Measurements from ENCODE around the gene CRADD.
"Not testable (repeated sequence)": the region's sequence is repeated elsewhere in the genome, so short reads cannot be mapped to it uniquely, and the experiment has no call there.

Gene CRADD

DNA sequence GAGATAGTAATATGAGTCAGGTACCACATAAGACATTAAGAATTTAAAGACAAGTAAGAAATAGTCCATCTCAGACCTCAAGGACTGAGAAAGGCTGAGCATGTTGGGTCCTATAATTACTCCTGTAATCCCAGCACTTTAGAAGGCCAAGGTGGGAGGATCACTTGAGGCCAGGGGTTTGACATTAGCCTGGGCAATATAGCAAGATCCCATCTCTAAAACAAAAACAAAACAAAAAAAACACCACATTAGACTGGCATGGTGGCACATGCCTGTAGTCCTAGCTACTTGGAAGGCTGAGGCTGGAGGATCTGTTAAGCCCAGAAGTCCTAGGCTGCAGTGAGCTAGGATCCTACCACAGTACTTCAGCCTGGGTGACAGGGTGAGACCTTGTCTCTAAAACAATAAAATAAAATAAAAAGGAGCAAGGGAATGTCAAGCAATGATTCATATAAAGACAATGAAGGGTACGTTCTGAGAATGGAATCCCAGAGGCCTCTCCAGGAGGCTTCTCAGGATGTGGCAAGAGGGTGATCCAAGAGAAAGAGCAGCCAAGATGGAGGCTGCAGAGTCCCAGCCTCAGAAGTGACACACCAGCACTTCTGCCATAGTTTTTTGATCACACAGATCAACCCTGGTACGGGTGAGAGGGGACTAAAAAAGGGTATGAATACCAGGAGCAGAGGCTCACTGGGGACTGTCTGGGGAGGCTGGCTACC lies 206.4 kb downstream of the CRADD start:
- DNase-seq: no peak

DNA sequence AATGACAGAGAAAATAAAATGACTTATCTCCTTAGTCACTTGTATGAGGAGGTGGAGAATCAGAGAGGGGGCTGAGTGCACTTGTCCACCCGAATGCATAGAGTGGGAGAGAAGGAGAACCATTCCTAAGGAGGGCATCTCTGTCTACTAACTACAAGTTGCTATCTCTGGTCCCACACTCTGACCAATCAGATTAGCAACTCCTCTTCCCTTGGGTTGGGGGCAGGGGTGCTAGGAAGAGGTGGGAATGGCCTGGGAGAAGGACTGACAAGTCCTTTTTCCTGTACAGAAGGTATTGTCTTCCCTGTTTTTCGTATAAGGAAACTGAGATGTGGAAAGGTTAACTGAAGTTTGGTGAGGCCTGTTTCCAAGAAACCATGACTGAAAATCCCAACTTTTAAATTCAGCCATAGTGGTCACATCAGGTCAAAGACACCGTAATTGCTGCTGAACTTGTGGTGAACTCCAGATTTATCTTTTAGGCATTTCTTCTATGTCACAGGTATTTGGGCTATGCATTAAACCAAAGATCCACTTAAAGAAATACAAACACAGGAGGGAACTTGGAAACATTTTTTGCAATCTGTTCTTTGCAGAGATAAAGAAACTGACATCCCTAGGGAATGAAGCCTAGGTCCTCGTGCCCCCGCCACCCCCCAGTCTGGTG lies 207.8 kb downstream of the CRADD start:
- DNase-seq: no peak

DNA sequence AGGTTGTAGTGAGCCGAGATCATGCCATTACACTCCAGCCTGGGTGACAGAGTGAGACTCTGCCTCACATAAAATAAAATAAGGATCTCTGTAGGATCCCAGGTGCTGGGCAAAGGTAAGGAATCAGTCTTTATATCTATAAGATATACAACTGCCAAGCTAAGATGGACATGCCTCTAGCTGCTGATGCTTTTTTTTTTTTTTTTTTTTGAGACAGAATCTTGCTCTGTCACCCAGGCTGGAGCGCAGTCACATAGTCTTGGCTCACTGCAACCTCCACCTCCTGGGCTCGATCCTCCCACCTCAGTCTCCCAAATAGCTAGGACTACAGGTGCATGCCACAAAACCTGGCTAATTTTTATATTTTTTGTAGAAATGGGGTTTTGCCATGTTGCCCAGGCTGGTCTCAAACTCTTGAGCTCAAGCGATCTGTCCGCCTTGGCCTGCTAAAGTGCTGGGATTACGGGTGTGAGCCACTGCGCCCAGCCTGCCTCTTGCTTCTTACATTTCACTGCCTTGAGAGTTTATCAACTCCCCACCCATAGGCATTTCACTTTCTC lies 208.9 kb downstream of the CRADD start:
- not testable (repeated sequence) for DNase-seq

DNA sequence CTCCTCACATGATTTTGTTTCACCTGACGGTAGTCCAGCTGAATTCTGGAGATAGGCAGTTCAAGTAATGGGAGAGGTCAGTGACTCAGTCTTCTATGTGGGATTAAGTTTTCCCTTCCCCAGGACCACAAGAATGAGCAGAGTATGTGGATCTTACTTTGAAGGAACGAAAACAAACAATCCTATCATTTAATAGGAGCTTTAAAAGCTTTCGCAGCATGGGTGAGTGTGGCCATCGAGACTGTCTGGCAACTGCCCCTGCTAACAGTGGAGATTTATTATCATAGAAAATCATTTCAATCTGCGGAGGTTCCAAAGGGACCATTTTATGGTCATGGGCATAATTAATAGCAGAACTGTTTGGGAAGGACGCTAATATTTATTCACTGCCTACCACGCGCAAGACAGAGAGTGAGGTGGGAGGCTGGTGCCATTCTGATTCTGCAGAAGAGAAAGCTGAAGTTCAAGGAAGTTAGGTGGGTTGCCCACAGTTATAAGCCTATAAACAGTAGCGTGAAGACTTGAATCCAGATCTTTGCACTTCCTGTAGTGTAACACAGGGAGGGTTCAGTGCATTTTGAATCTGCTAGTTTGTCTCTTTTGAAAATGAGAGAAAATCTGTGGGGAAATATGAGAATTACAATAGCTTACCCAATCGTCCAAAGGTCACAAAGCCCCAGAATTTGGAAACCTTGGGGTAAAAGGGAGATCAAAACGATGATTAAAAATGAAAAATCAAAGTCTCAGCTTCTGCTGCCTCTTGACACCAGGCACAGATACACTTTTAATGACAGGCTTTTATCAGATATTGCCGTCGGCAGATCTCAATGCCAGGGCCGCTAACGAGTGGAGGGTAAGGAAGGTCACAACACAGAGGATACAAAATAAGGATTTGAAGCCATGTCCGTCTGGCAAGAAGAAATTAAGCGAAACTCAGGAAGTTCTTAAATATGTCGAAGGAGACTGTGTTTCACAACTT lies 209.6 kb downstream of the CRADD start:
- no peak for DNase-seq

DNA sequence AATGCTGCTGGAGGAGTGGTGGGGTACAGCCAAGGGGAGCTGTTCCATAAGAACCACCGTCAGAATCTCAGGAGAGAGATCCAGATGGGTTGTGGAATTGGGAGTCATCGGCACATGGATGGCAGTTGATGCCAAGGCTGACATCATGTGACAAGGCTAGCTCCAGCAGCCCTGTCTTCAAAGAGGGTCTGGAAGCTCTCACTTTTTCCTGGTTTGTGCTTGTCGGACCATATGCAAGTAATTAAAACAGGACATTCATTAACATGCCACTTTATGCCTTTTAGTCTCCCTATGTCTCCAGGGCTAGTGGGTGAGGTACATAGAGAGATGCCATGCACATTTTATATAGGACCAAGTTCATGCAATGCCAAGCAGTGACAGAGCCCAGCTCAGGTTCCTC lies 211.8 kb downstream of the CRADD start:
- DNase-seq: no peak

DNA sequence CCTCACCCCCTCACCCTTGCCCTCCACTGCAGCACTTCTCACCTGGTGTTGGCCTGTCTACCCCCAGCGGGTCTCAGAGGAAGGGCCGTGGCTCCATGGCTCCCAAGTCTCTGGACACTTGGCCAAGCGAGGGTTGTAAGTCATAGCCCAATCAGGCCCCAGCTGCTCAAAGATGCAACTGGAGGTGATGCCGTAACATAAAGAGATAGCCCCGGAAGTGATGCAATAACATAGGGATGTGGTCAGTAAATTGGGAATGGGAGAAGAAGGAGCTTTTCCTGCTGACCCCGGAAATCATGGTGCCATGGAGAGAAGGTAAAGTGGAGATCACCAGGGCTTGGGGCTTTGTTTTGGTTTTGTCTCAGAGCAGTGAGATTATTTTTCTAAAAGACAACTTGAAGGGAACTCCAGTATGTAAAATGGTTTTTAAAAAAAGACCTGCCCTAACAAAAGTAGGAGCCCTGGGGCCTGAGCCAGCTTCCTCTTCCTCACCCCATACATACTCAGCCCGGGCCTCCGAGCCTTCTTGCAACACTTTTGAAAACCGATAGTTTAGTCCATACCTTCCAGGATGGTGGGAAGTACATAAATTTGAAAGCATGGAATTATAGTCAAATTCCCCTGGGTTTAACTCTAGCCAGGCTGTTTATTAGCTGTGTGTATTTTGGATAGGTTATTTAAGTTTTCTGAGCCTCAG lies 212.5 kb downstream of the CRADD start:
- DNase-seq: no peak

DNA sequence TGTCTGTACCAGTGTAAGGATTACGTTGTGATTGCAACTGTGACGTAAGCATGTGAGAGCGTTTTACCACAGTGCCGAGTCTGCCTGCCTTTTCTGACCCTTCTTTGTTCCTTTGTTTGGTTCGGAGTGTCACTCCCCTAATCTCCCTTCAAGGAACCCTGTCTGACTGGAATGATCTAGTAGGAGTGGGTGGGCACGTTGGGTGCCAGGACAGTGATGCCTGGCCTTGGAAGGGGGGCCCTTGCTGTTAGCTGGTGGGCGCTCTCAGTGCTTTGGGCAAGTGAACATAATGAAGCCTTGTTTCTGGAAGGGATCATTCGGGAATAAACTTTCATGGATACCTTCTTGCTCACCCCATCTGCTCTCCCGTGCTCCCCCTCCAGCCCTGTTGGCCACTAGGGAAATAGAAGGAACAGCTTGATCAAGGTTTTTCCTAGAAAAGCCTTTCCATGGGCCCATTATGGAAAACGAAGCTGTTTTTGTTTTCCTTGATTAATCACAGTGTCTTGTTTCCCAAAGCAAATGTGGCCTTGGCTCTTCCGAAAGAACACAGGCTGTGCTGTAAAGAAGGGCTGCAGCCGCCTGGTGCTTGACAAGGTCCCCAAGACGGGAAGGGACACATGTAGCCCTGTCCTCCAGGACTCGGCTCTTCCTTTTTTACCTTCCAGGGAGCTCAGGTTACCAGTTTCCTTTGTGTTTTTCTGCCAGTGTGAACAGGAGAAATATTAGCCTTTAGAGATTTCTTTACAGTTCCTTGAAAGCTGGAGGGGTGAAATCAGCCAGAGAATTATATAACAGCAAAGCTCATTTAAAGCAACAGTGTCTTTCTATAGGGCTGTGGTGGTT lies 215.5 kb downstream of the CRADD start:
- no peak for DNase-seq

DNA sequence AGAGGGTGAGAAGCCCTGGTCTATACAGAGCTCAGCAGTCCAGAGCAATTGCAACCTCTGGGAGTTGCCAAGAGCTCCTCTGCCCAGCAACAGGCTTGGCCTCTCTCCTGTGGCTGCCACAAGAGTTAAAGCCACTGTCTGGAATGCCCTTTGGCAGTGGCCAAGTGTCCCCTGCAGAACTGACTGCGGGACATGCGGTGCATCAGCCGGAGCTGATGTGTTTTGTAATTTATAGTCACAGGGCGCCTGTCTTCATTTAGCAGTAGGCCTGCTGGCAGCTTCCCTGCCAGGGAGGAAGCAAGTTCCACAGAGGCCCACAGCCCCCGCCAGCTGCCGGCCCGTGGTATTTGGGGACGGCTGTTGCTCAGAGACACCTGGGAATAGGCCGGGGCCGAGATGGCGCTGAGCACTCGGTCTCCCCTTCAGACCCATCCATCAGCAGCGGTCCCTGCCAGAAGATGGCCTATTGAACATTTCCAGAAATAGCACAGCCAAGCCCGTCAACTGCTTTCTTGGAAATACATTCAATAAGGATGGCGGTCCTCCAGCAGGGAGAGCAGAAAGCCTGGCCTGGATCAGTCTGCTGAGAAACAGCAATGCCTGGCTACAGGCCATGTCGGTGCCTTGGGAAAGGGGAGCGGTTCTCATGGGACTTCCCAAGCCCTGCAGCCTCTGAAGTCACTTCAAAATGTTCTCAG lies 217.4 kb downstream of the CRADD start:
- DNase-seq: no peak

DNA sequence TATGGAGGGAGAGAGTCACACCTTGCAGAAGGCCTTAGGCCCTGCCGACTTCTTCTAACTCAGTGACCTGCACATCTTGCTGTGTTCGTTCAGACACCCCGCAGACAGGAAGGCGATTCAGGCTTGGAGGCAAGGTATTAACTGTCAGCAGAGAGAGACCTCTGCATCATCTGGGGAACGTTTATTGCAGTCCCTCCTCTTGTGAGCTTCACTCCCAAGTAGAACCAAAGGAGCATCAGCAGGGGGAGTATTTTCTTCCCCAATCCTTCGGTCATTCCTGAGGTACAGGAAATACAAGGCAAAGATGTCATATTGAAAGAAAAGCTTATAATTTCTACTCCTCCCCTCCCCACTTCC lies 217.9 kb downstream of the CRADD start:
- DNase-seq: no peak

DNA sequence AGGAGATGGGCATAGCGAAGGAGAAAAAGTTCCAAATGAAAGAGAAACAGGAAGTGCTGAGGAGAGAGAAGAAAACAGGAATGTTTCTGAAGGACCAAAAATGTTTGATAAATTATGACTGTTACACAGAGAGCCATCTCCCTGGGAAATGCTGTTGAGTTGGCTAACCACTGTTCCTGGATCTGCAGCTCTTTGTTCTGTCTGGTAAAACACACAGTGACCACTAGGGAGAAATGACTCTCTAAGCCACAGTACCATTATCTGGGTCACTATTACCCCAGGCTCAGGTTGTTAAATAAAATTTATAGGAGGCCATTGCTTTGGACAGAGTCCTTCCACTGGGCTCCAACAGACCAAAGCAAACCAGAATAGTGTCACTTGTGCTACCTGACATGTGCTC lies 219.3 kb downstream of the CRADD start:
- DNase-seq: no peak

DNA sequence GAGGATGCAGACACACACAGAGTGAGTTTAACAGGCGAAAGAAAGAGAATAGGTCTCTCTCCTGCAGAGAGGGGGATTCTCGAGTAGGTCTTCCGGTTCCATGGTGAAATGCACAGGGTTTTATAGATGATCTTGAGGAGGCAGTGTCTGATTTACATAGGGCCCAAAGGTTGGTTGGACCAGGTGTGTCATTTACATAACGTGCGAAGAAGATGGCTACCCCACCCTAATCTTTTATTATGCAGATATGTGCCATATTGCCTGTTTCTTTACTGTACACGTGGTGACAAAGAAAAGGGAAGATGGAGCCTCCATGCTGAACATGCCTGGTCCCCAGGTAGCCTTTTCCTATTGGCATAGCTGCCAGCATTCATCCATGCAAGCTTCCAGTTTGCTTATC lies 219.8 kb downstream of the CRADD start:
- DNase-seq: no peak

DNA sequence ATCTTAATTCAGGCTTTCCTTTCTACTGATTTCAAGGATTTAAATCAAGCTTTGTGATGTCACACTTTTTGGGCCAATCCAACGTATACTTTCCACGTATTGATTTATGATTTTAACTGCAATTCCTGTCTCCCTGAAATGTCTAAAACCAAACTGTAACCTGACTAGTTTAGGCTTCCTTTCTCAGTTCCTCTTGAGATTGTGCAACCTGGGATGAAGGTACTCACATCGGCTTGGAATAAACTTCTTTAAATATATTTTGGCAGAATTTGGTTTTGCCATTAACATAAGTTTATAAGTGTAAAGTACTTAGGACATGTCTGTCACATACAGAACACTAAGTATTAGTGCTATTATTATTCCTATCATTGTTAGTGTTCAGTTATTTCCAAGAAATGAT lies 224.6 kb downstream of the CRADD start:
- DNase-seq: no peak

DNA sequence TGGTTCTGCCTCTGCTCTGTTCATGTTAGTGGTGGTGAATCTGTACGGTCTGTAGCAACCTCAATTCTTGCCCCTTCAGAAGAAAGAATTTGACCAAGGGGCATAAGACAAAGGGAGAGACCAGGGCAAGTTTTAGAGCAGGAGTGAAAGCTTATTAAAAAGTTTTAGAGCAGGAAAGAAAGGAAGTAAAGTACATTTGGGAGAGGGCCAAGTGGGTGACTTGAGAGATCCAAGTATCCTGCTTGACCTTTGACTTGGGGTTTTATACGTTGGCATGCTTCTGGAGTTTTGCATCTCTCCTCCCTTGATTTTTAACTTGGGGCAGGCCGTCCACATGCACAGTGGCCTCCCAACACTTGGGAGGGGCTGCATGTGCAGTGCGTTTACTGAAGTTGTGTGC lies 225.0 kb downstream of the CRADD start:
- DNase-seq: no peak

DNA sequence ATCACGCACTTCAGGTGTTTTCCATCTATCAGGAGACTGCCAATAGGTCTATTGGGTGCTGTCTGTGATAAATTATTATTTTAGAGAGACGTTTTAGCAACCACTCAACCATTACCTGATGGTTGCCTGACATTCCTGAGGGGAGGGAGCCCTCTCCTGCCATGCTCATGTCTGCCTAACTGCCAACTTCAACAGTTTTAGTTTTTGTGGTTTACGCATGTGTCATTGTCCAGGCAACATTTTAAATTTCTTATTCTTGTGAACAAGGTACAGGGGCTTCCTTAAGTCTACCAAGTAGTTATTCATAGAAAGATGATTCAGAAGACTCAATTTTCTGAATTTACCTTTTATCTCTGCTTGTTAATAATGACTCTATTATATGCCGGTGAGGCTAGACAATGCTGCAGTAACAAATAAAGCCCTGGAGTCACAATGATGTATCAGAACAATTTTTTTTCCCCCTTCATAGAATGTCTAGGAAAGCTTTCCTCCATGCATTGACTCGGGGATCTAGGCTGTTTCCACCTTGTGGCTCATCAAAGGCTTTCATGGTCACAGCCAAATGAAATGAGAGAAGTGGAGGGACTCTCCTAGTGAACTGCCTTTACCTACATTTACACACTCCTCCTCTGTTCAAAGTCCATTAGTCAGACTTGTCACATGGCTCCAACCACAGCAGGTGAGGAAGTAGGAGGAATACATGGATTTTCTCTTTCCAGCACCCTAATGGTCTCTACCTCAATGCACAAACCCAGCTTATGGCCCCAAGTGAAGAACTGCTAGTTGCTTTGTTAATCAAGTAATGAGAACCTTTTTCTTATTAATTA lies 225.8 kb downstream of the CRADD start:
- DNase-seq: no peak

DNA sequence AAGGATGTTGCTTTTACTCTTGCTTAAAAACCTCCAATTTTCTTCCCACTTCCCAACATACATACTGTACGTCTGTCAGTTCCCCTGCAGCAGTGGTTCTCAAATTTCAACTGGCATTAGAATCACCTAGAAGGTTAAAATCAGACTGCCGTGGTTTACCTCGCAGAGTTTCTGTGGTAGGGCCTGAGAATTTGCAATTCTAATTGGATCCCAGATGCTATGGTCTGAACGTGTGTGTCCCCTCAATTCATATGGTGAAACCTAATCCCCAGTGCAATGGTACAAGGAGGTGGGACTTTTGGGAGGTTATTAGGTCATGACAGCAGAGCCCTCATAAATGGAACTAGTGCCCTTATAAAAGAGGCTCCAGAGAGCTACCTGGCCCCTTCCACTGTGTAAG lies 226.9 kb downstream of the CRADD start:
- DNase-seq: no peak

DNA sequence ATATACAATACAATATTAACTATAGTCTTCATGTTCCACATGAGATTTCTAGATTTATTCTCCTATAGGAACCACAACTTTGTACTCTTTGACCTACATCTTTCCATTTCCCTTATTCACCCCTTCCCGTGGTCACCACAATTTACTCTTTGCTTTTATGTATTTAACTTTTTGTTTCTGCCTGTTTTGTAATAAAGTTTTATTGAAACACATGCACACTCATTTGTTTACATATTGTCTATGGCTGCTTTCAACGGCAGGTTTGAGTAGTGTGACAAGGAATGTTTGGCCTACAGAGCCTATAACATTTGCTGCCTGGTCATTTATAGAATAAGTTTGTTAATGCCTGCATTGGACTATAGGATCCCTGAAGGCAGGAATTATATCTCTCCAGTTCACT lies 231.1 kb downstream of the CRADD start:
- no peak for DNase-seq

DNA sequence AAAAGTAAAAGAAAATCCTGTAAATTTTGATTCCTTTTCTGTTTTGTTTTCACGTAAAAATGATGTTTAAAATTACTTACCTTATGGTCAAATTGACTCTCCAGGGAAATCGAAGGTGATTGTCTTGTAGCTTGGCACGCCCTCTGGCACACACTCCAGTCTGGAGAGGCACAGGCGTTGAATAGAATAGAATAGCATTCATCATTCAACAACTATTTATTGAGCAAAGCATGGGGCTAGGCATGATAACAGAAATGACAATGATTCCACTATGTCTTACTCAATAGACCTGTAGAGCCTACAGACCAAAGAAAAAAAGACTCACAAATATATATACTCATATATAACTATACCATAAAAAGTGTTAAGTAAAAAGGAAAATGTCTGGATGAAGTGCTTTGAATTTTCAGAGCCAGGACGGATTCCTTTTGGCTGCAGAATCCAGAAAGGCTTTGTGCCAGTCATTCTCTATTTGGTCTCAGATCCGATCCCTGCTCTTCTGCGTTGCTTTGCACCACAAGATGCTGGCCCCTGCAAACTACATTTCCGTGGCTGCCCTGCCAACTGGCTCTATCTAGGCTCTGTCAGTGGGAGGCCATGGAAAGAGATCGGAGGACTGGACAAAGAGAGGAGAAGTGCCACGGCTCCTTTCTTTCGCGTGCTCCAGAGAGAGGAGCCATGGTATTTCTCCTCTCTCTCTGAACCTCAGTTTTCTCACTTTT lies 231.8 kb downstream of the CRADD start:
- no peak for DNase-seq

DNA sequence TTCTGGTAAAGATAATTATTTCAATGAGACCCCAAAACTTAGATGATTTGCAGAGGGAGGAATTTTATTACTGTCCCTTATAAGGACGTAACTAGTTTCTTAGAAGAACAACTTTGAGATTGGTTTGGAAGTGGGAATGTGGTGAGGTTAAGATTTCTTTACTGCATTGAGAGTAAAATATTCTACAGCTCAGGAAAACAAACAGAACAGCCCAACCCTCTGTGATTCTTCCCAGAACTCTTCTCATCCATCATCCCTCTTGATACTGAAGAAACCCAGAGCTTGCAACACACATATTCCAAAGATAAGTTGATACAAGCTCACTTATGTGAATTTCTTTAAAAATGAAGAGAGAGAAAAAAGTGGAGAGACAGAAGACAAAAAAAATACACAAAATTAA lies 234.2 kb downstream of the CRADD start:
- DNase-seq: no peak

DNA sequence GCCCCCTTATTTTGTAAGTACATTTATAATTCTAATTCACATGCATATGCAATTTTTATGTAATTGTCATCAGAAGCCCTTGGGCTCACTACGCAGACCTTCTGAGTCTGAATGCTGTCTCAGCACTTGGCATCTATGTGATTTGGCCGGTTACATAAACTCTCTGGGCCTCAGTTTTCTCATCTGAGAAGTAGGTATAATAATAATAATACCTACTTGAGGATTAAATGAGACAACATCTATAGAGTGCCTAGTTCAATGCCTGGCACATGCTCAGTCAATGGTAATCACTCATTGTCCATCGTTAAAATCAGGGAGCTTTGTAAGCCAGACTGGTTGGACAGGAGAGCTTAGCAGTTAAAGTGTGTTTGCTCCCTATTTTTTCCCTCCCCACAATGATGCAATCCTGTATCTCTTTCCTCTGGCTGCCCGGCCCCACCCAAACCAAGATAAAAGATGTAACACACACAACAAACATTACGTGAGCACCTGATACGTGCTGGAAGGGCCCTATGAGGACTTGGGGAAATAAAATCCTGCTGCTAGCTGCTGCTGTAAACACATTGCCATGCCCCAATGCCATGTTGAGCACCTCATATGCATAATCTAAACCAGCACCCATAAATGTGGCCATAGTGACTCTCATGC lies 235.0 kb downstream of the CRADD start:
- no peak for DNase-seq

All from stimulated activated CD4-positive, alpha-beta T cell treated with anti-CD3 and anti-CD28 coated beads, Interleukin-15, amount 100 ng/mL, for 24 hours (primary cell).